ENCODE data around the gene COX7A1. TPM values are rescaled to one million over a fixed set of nuclear protein-coding genes. Genes with fewer than 3 reads are reported as not detected.

COX7A1 gene
- total RNA-seq, 1 donor from 2014 or later, result 2,839 TPM

DNA sequence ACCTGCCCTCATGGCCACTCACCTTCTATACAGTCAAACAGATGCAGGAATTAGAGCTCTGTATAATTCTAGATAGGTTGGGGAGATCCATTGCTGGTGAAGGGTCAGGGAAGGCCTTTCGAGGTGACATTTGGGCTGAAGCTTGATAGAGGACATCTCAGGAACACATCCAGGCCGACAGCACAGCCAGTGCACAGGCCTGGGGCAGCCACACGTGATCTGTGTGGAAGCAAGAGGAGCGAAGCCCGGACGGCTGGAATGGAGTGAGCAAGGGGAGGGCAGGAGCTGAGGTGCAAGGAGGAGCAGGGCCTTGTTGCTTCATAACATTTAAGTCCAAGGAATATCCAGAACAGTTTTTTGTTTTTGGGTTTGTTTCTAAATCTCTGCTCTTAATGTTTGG is 45.8 kb downstream of the COX7A1 start:
- no peak for DNase-seq
- intact Hi-C loops (cut with micrococcal nuclease), result no loop called here
- no peak overlapping the region for H3K4me3 ChIP-seq

GRCh38 chr19:36103842-36104552 is 48.2 kb downstream of the COX7A1 start:
- H3K27ac ChIP-seq (replicated peaks), result no peak overlapping the region
- peaks cover 62% of the 10 kb centered on the region for H3K4me1 ChIP-seq
- DNase-seq, result no peak
- intact Hi-C loops (cut with micrococcal nuclease), result no loop called here
- no peaks in the 10 kb centered on the region for H3K9me3 ChIP-seq (replicated peaks)
- TF ChIP-seq CTCF (IDR thresholded peaks at IDR 0.05; ENCODE audit: borderline replicate concordance), result no peak
- peaks cover 32% of the 10 kb centered on the region for H3K36me3 ChIP-seq
- H3K27me3 ChIP-seq (ENCODE audit: low read depth), result no peaks in the 10 kb centered on the region
- no peak overlapping the region for H3K4me3 ChIP-seq

More for the DNA sequence above, 45.8 kb downstream of the COX7A1 start:
- no peaks in the 10 kb centered on the region for H3K27me3 ChIP-seq (ENCODE audit: low read depth)
- no peak for TF ChIP-seq CTCF (IDR thresholded peaks at IDR 0.05; ENCODE audit: borderline replicate concordance)
- peaks cover 33% of the 10 kb centered on the region for H3K36me3 ChIP-seq
- no peaks in the 10 kb centered on the region for H3K9me3 ChIP-seq (replicated peaks)
- peaks cover 39% of the 10 kb centered on the region for H3K4me1 ChIP-seq
- peak overlapping the region; percentile 69 for H3K27ac ChIP-seq (replicated peaks)

- Histone ChIP-seq H3K4me3 (no peak overlapping the region), H3K27ac (replicated peaks) (peak overlapping the region; percentile 16), H3K27me3 (ENCODE audit: low read depth) (no peaks in the 10 kb centered on the region), H3K4me1 (peaks cover 62% of the 10 kb centered on the region), H3K9me3 (replicated peaks) (no peaks in the 10 kb centered on the region), H3K36me3 (peaks cover 32% of the 10 kb centered on the region)
- DNase-seq, result no peak
- intact Hi-C loops (cut with micrococcal nuclease), result no loop called here
- no peak for TF ChIP-seq CTCF (IDR thresholded peaks at IDR 0.05; ENCODE audit: borderline replicate concordance)
These were observed 49.1 kb downstream of the COX7A1 start for GRCh38 chr19:36103040-36103626.

DNA sequence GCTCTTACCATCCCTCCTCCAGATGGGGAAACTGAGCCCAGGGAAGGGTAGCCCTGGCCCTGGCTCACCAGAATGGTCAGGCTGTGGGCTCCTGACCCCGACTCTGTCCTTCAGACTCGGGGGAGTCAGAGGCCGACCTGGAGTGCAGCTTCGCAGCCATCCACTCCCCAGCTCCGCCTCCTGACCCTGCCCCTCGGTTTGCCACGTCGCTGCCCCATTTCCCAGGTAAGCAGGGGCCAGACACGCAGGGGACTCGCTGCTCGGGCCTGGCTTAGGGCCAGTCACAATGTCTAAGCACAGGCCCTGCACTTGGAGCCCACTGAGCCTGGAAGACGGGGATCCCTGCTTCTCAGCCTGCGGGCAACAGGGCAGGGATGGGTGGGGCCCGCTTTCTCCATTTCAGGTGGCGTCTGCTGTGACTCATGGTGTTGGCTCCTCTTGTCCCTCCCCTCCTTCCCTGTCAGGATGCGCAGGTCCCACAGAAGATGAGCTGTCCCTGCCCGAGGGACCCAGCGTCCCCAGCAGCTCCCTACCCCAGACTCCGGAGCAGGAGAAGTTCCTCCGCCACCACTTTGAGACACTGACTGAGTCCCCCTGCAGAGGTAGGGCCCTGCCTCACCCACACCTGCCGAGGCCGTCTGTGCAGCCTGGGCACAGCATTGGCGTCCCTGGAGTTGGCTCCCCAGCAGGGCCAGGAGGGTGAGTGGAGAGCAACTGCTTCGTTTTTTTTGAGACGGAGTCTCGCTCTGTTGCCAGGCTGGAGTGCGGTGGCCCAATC is 50.5 kb downstream of the COX7A1 start:
- Histone ChIP-seq H3K27ac (replicated peaks) (peak overlapping the region; percentile 88), H3K4me3 (peak overlapping the region; percentile 63), H3K36me3 (peaks cover 32% of the 10 kb centered on the region), H3K27me3 (ENCODE audit: low read depth) (no peaks in the 10 kb centered on the region), H3K4me1 (peaks cover 72% of the 10 kb centered on the region), H3K9me3 (replicated peaks) (no peaks in the 10 kb centered on the region)
- no peak for DNase-seq
- intact Hi-C loops (cut with micrococcal nuclease), result no loop called here
- no peak for TF ChIP-seq CTCF (IDR thresholded peaks at IDR 0.05; ENCODE audit: borderline replicate concordance)

Other genes with a start within 250 kb of the COX7A1 start
- 2.3 TPM for gene HCST, start 249.9 kb downstream of the COX7A1 start, total RNA-seq
- 26.2 TPM for gene TYROBP, start 244.2 kb downstream of the COX7A1 start, total RNA-seq
- gene LRFN3, start 216.1 kb downstream of the COX7A1 start, total RNA-seq, result 7.1 TPM
- 10.3 TPM for gene SDHAF1, start 157.3 kb downstream of the COX7A1 start, total RNA-seq
- gene SYNE4, start 143.6 kb downstream of the COX7A1 start, total RNA-seq, result 0.58 TPM
- gene ALKBH6, start 138.2 kb downstream of the COX7A1 start, total RNA-seq, result 11.8 TPM
- gene CLIP3, start 119.6 kb downstream of the COX7A1 start, total RNA-seq, result 5.4 TPM
- 4.2 TPM for gene THAP8, start 98.2 kb downstream of the COX7A1 start, total RNA-seq
- 17.7 TPM for gene WDR62, start 97.5 kb downstream of the COX7A1 start, total RNA-seq
- gene OVOL3, start 41.3 kb downstream of the COX7A1 start, total RNA-seq, result not detected
- 130 TPM for gene POLR2I, start 37.6 kb downstream of the COX7A1 start, total RNA-seq
- gene TBCB, start 37.0 kb downstream of the COX7A1 start, total RNA-seq, result 94.9 TPM
- gene CAPNS1, start 12.4 kb downstream of the COX7A1 start, total RNA-seq, result 767 TPM
- gene ZNF565, start 62.2 kb upstream of the COX7A1 start, total RNA-seq, result 4.4 TPM
- 30.4 TPM for gene ZNF146, start 62.7 kb upstream of the COX7A1 start, total RNA-seq
- 2.8 TPM for gene ZFP14, start 226.8 kb upstream of the COX7A1 start, total RNA-seq

All from left ventricle myocardium inferior (tissue), 1 donor.